NT2/D1 (cell line): ENCODE results near the gene OR6K2.

Source experiments
- SUZ12 ChIP-seq: IDR thresholded peaks from 2 replicates; pipeline ENCODE4 v1.6.1; 2011; ENCODE audit not compliant: insufficient read length, insufficient read depth; ENCODE audit errors: extremely low read depth
- YY1 ChIP-seq: IDR thresholded peaks from 2 replicates; pipeline ENCODE4 v1.6.1; 2011; ENCODE audit not compliant: insufficient read length, insufficient read depth
- ZNF274 ChIP-seq: IDR thresholded peaks from 2 replicates; pipeline ENCODE4 v1.6.1; 2011; ENCODE audit warnings: mild to moderate bottlenecking, low read depth, low read length

DNA sequence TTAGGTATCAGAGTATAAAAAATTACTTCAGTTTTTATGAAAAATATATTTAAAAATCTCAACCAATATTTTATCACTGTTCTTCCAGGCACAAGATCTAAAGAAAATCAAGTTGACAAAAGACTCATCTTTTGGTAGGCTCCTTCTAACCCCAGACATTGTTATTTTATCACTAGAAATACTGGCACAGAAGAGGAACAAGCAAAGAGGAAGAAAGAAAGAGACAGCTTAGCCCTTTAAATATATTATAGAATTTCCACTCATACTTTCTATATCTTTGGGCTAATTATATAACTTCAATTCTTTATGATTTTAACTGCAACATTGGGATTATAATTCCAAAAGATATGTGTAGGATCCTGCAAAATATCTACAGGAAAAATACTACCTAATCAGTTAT lies 46.4 kb downstream of the OR6K2 start:
- no peak for TF ChIP-seq YY1
- no peak for TF ChIP-seq ZNF274
- no peak for TF ChIP-seq SUZ12
